Raji (cell line): ENCODE results near the gene KCNMB1.

Experiments used
- POLR2A ChIP-seq: IDR thresholded peaks from 2 replicates; pipeline ENCODE4 v1.6.1; 2011; ENCODE audit warnings: low read depth, low read length, control low read depth; ENCODE audit not compliant: insufficient read depth

Gene KCNMB1

GRCh38 chr5:170341545-170341944 lies 47.6 kb downstream of the KCNMB1 start:
- TF ChIP-seq POLR2A = no peak

GRCh38 chr5:170339780-170340167 lies 49.4 kb downstream of the KCNMB1 start:
- no peak for TF ChIP-seq POLR2A

GRCh38 chr5:170338933-170339779 lies 50.0 kb downstream of the KCNMB1 start:
- TF ChIP-seq POLR2A = no peak

GRCh38 chr5:170338291-170338690 lies 50.9 kb downstream of the KCNMB1 start:
- TF ChIP-seq POLR2A = no peak

GRCh38 chr5:170337045-170337733 lies 52.0 kb downstream of the KCNMB1 start:
- TF ChIP-seq POLR2A = no peak

- no peak for TF ChIP-seq POLR2A
Observed at GRCh38 chr5:170336065-170336464, 53.1 kb downstream of the KCNMB1 start.

- no peak for TF ChIP-seq POLR2A
Observed at GRCh38 chr5:170334626-170335025, 54.5 kb downstream of the KCNMB1 start.

GRCh38 chr5:170333161-170333910 lies 55.8 kb downstream of the KCNMB1 start:
- no peak for TF ChIP-seq POLR2A

GRCh38 chr5:170332058-170332457 lies 57.1 kb downstream of the KCNMB1 start:
- no peak for TF ChIP-seq POLR2A

- no peak for TF ChIP-seq POLR2A
Observed at GRCh38 chr5:170330568-170331054, 58.6 kb downstream of the KCNMB1 start.

- no peak for TF ChIP-seq POLR2A
Observed at GRCh38 chr5:170329524-170329923, 59.6 kb downstream of the KCNMB1 start.

- TF ChIP-seq POLR2A = no peak
Observed at GRCh38 chr5:170327829-170328228, 61.3 kb downstream of the KCNMB1 start.

- TF ChIP-seq POLR2A = no peak
Observed at GRCh38 chr5:170327168-170327567, 62.0 kb downstream of the KCNMB1 start.
